ENCODE results near the gene RHOB.

RHOB gene

DNA sequence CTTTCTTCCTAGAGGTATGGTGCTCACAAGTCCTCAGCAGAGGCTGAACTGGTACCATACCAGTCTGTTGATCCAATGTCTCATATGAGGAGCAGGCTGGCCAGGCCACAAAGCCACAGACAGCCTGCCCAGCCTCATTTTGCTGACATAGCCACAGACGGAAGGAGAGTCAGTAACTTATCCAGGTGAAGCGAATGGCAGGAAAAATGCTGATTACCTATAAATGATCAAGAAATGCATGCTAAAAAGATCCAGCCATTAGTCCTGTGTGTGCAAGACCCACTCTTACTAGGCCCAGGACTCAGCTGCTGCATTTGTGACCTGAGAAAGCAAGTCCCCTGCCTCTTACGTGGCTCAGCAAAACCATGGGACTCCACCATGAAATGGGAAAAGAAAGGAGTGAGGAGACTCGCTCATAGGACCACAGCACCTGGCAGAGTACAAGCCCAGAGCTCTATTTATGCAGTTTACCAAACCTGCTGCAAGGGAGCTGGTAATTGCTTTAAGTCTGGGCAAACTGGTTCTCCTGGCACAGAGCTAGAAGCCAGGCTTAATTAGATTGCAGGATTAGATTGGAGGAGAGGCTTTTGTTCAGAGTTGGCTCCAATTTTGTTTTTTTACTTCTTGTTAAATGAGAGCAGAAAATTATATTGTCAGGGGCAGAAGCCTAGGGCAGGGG, 19.0 kb downstream of the RHOB start:
- Histone ChIP-seq H3K9ac (no peak overlapping the region), H3K4me3 (ENCODE audit: low read depth, low read length) (no peak overlapping the region), H3K27ac (peak overlapping the region; percentile 20), H3K4me2 (ENCODE audit: low read length) (no peak overlapping the region), H3K27me3 (ENCODE audit: control insufficient read depth, insufficient read depth, low read length) (no peaks in the 10 kb centered on the region), H3K79me2 (no peaks in the 10 kb centered on the region), H3K36me3 (ENCODE audit: control insufficient read depth, insufficient read depth, low read length) (no peaks in the 10 kb centered on the region), H2AFZ (peak overlapping the region; percentile 39), H3K9me3 (ENCODE audit: control insufficient read depth, low read length) (no peaks in the 10 kb centered on the region), H3K4me1 (peaks cover 9% of the 10 kb centered on the region)
- TF ChIP-seq, protein P1, sequence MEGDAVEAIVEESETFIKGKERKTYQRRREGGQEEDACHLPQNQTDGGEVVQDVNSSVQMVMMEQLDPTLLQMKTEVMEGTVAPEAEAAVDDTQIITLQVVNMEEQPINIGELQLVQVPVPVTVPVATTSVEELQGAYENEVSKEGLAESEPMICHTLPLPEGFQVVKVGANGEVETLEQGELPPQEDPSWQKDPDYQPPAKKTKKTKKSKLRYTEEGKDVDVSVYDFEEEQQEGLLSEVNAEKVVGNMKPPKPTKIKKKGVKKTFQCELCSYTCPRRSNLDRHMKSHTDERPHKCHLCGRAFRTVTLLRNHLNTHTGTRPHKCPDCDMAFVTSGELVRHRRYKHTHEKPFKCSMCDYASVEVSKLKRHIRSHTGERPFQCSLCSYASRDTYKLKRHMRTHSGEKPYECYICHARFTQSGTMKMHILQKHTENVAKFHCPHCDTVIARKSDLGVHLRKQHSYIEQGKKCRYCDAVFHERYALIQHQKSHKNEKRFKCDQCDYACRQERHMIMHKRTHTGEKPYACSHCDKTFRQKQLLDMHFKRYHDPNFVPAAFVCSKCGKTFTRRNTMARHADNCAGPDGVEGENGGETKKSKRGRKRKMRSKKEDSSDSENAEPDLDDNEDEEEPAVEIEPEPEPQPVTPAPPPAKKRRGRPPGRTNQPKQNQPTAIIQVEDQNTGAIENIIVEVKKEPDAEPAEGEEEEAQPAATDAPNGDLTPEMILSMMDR (IDR thresholded peaks at IDR 0.05): no peak

GRCh38 chr2:20467789-20468548, 21.1 kb downstream of the RHOB start:
- Histone ChIP-seq H3K4me3 (ENCODE audit: low read depth, low read length) (no peak overlapping the region), H3K9me3 (ENCODE audit: control insufficient read depth, low read length) (no peaks in the 10 kb centered on the region), H2AFZ (no peak overlapping the region), H3K79me2 (no peaks in the 10 kb centered on the region), H3K9ac (no peak overlapping the region), H3K27ac (no peak overlapping the region), H3K36me3 (ENCODE audit: control insufficient read depth, insufficient read depth, low read length) (no peaks in the 10 kb centered on the region), H3K4me1 (peaks cover 9% of the 10 kb centered on the region), H3K27me3 (ENCODE audit: control insufficient read depth, insufficient read depth, low read length) (no peaks in the 10 kb centered on the region), H3K4me2 (ENCODE audit: low read length) (no peak overlapping the region)
- TF ChIP-seq, protein P1 (IDR thresholded peaks at IDR 0.05): no peak

DNA sequence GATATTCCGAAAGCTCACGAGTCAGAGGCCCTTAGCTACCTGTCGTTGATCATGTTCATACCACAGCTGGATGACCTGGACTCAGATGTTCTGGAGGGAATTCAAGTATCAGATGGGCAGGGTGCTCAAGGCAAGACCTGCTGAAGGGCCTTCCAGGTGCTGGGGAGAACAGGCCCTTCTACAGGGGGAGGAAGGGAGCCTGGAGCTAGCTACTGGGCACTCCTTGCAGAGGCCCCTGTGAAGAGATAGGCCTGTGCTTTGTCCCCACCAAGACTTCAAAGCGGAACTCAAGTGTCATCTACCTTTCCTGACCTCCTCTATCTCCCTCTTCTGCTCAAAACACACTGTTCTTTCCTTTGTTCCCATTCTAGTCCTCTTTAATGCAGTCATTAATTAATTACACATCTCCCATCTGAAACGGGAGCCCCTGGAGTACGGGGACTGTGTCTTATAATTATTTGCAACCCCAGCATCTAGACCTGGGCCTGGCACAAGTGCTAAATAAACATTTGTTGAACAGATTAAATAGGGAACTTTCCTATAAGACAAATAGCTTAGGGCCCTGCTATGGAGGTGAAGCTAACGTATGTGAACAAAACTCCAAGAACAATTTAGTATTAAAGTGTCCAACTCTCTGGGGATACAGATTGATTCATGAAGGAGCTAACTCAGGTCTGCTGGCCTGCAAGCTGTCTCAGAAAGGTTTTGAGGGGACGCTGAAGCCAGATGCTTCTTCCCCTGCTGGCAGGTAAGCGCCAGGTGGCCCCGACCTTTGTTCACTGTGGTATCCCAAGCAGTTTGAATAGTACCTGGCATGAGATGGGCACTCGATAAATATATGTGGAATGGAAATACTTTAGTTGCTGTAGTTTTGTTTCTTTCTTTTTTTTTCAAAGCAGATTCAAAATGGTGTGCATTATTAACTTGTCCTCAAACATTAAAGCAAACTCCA, 22.0 kb downstream of the RHOB start:
- H3K79me2 ChIP-seq: no peaks in the 10 kb centered on the region
- H3K9me3 ChIP-seq (ENCODE audit: control insufficient read depth, low read length): no peaks in the 10 kb centered on the region
- H3K4me1 ChIP-seq: peaks cover 9% of the 10 kb centered on the region
- H3K36me3 ChIP-seq (ENCODE audit: control insufficient read depth, insufficient read depth, low read length): no peaks in the 10 kb centered on the region
- H3K9ac ChIP-seq: no peak overlapping the region
- H3K27ac ChIP-seq: no peak overlapping the region
- H2AFZ ChIP-seq: no peak overlapping the region
- no peak overlapping the region for H3K4me2 ChIP-seq (ENCODE audit: low read length)
- TF ChIP-seq, protein P1 (IDR thresholded peaks at IDR 0.05): no peak
- H3K4me3 ChIP-seq (ENCODE audit: low read depth, low read length): no peak overlapping the region
- H3K27me3 ChIP-seq (ENCODE audit: control insufficient read depth, insufficient read depth, low read length): no peaks in the 10 kb centered on the region

- Histone ChIP-seq H3K27me3 (ENCODE audit: control insufficient read depth, insufficient read depth, low read length) (no peaks in the 10 kb centered on the region), H3K4me2 (ENCODE audit: low read length) (no peak overlapping the region), H2AFZ (no peak overlapping the region), H3K9me3 (ENCODE audit: control insufficient read depth, low read length) (no peaks in the 10 kb centered on the region), H3K9ac (no peak overlapping the region), H3K27ac (no peak overlapping the region), H3K4me3 (ENCODE audit: low read depth, low read length) (no peak overlapping the region), H3K79me2 (no peaks in the 10 kb centered on the region), H3K4me1 (peaks cover 9% of the 10 kb centered on the region), H3K36me3 (ENCODE audit: control insufficient read depth, insufficient read depth, low read length) (no peaks in the 10 kb centered on the region)
- TF ChIP-seq, protein P1 (IDR thresholded peaks at IDR 0.05): no peak
These were observed 22.7 kb downstream of the RHOB start for GRCh38 chr2:20469595-20469994.

Data from parathyroid adenoma (tissue), 2 donors.